AG04449 (cell line): ENCODE measurements around the gene LRRC2.
"Not testable (repeated sequence)": the region's sequence is repeated elsewhere in the genome, so short reads cannot be mapped to it uniquely, and the experiment has no call there.

ENCODE experiments used
- CTCF ChIA-PET: fragments of 350-600 bp; formaldehyde crosslinking; extraction: SDS; loops from one replicate; lab custom pipeline; 2021; ENCODE audit warnings: antibody characterized with exemption; lab: Yijun Ruan, JAX
- POLR2A ChIA-PET: fragments of 400-600, 350-600 bp; formaldehyde crosslinking; extraction: SDS; loops from one replicate; lab custom pipeline; 2020; ENCODE audit warnings: antibody characterized with exemption, inconsistent platforms; lab: Yijun Ruan, JAX
- DNase-seq: peaks from one replicate; pipeline ENCODE4 v3.0.0-alpha.2; 2010; ENCODE audit warnings: low read depth, low spot score
- H3K4me3 ChIP-seq: 2 replicates; pipeline ENCODE4 v1.5.1; 2011; ENCODE audit warnings: low read depth, mild to moderate bottlenecking, control low read depth, low read length
- TF ChIP-seq, protein P1 (sequence below): IDR thresholded peaks from one replicate; pipeline ENCODE4 v1.5.1; 2011; ENCODE audit warnings: mild to moderate bottlenecking, moderate library complexity, low read length, control low read depth, inconsistent platforms; ENCODE audit not compliant: insufficient read depth; ENCODE audit errors: missing control alignments

LRRC2 gene

DNA sequence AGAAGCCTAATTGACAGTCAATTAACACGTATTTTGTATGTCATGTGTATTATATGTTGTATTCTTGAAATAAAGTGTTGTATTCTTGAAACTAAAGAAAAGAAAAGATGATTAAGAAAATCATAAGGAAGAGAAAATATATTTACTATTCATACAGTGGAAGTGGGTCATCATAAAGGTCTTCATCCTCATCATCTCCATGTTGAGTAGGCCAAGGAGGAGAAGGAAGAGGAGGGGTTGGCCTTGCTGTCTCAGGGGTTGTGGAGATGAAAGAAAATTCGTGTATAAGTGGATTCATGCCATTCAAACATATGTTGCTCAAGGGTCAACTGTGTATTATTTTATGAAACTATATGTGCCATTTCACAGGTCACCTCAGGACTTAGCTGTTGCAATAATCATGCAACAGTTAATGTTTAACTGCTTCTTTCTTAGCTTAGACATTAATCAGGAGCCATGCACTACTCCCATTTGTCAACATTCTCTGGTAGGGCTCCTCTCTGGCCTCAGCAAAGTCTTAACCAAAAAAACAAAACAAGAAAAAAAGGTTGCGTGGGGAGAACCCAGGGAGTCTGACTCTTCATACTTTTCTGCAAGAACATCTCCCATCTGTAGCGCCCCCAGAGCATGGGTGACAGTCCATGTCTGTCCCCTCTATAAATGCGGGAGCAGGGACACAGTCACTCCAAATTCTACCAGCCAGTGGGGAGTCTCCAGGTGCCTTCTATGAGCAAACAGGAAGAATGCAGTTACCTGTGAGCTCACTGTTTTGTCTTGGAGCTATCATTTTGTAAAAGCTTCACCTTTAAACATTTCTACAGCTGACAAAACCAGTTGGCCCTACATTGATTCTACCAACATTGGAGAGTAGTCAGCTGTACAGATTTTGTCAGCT, 19.9 kb upstream of the LRRC2 start:
- ChIA-PET POLR2A (no interaction called here), CTCF (interaction anchor here (1.3 to 3.0 kb wide), 3 partner anchors 23 to 97 kb away, joined by 5 to 13 read pairs (median 6); no protein-coding TSS in a partner anchor)
- no peak for DNase-seq
- TF ChIP-seq, protein P1, sequence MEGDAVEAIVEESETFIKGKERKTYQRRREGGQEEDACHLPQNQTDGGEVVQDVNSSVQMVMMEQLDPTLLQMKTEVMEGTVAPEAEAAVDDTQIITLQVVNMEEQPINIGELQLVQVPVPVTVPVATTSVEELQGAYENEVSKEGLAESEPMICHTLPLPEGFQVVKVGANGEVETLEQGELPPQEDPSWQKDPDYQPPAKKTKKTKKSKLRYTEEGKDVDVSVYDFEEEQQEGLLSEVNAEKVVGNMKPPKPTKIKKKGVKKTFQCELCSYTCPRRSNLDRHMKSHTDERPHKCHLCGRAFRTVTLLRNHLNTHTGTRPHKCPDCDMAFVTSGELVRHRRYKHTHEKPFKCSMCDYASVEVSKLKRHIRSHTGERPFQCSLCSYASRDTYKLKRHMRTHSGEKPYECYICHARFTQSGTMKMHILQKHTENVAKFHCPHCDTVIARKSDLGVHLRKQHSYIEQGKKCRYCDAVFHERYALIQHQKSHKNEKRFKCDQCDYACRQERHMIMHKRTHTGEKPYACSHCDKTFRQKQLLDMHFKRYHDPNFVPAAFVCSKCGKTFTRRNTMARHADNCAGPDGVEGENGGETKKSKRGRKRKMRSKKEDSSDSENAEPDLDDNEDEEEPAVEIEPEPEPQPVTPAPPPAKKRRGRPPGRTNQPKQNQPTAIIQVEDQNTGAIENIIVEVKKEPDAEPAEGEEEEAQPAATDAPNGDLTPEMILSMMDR: no peak
- H3K4me3 ChIP-seq: no peak overlapping the region

DNA sequence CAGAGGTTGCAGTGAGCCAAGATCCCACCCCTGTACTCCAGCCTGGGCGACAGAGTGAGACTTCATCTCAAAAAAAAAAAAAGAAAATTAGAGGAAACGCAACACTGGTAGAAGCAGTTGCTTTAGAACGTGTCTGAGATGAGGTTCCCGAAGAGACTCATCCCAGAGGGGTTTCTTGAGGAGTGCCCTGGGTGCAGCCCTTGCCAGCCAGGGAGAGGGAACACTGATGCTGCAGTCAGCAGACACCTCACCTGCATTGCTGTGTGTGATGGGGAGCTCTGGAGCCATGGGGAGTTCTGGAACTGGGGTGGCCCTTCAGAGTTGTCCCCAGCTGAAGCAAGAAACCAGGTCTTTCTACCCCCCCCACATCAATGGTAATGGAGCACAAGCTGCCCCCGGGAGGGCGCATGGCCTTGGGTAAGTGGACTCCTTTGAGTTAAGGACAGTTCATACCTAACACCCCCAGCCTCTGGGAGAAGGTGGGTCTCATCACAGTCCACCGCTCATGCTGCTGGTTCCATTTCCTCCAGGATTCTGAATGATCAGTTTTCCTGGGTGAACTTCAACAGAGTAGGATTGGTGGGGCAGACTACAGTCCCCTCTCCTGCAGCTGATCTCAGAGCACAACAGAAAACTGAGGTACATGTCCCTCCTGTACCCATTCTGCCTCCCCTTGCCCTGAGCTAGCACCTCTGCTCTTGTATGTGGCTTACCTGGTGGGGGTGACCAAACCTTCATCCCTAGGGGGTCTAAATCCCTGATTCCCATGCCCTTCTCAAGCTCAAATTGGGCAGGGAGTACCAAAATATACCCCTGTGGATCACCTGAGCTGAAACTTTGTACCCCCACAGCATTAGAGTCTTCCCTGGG, 18.7 kb upstream of the LRRC2 start:
- ChIA-PET CTCF (interaction anchor here (0.7 to 3.0 kb wide), 3 partner anchors 24 to 96 kb away, joined by 3 to 13 read pairs (median 6); no protein-coding TSS in a partner anchor), POLR2A (no interaction called here)
- TF ChIP-seq, protein P1: no peak
- no peak for DNase-seq
- no peak overlapping the region for H3K4me3 ChIP-seq

DNA sequence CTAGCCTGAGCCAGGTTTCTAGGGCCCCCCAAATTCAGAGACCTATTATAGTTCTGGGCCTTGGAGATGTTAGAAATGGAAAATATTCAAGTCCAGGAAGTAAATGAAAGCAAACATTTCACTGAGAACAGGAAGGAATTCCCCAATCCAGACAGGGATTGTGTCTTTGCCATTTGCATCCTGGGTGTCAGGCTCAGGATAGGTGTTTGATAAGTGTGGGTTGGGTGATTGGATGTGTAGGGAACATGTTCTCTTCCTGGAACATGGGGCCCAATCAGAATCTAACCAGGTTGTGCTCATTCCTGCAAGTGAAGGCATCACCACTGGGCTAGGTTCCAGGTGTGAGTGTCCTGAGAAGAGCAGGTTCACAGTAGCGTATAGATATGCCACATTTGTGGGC, 14.6 kb upstream of the LRRC2 start:
- ChIA-PET POLR2A (no interaction called here), CTCF (no interaction called here)
- no peak overlapping the region for H3K4me3 ChIP-seq
- no peak for DNase-seq
- TF ChIP-seq, protein P1: no peak

DNA sequence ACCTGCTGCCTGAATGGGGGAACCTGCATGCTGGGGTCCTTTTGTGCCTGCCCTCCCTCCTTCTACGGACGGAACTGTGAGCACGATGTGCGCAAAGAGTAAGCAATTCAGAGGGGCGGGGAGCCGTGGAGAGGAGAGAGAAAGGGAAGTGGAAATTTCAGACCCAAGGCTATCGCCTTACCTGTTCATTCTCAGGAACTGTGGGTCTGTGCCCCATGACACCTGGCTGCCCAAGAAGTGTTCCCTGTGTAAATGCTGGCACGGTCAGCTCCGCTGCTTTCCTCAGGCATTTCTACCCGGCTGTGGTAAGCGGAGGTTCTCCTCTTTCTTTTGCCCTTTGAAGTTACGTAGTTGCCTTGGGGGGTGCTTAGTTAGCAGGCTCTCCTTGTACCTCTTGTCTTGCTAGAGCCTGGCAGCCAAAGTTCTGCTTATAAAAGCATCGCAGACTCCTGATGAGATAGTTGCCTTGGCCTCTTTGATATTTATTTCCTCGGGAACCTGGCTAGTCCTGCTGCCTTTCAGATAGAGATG, 13.7 kb upstream of the LRRC2 start:
- H3K4me3 ChIP-seq: no peak overlapping the region
- POLR2A ChIA-PET: no interaction called here
- CTCF ChIA-PET: no interaction called here
- no peak for DNase-seq
- TF ChIP-seq, protein P1: no peak

DNA sequence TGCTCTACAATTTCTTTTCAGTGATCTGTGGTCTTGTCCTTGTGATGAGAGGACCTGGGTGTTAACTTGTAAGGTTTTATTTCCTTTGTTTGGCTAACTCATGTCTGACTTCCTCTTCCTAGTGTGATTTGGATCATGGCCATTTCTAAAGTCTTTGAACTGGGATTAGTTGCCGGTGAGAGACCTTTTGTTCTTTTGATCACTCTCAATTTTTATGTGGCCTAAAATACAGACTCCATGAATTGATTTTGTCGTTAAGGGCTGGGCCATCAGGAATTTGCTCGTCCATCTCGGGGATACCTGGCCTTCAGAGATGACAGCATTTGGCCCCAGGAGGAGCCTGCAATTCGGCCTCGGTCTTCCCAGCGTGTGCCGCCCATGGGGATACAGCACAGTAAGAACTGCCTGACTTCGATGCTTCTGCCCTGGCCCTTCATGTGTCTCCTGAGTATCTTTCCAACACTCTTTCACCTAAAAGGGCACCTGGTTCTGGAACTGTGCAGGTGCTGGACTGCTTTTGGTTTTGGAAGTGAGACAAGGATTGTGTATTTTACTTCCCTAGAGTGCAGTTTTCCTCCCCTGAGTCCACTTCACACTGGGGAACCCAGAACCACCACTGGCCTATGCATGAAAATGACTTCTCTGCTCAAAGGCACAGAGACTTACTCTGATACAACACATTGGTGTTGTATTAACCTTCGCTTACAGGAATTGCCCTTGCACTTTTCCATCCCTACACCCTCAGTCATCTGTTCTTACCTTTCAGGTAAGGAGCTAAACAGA, 13.1 kb upstream of the LRRC2 start:
- ChIA-PET CTCF (no interaction called here), POLR2A (no interaction called here)
- no peak overlapping the region for H3K4me3 ChIP-seq
- no peak for DNase-seq
- TF ChIP-seq, protein P1: no peak

DNA sequence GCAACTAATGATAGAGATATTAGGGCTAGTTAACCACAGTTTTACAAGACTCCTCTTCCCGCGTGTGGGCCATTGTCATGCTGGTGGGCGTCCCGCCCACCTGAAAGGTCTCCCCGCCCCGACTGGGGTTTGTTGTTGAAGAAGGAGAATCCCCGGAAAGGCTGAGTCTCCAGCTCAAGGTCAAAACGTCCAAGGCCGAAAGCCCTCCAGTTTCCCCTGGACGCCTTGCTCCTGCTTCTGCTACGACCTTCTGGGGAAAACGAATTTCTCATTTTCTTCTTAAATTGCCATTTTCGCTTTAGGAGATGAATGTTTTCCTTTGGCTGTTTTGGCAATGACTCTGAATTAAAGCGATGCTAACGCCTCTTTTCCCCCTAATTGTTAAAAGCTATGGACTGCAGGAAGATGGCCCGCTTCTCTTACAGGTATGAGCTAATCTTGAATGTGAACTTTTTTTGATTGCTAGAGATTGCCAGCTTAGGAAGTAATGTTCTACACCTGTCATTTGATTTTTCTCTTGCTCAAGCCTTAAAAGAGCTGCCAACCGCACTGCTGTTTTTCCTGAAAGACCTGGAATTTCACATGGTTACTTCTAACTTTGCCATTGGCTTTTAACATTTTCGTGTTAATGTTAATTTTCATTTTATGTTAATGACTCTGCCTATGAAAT, 11.6 kb upstream of the LRRC2 start:
- H3K4me3 ChIP-seq, POLR2A ChIA-PET, DNase-seq: not testable (repeated sequence)
- CTCF ChIA-PET: interaction anchor here (1.8 kb wide), 1 partner anchor 89 kb away, joined by 4 read pairs; no protein-coding TSS in a partner anchor
